ENCODE measurements around the gene ABCB4. TPM values are rescaled to one million over a fixed set of nuclear protein-coding genes. Genes with fewer than 3 reads are reported as not detected.

The ABCB4 gene
- total RNA-seq (2014; rRNA removed; shearing (Covaris generic); ENCODE audit: low replicate concordance): 0.47 and 0.67 TPM in 2 replicates

- Histone ChIP-seq H3K9me2 (replicated peaks; ENCODE audit: insufficient read depth, low read length) (no peaks in the 10 kb centered on the region), H3K4me2 (ENCODE audit: low read depth, low read length, poor library complexity, severe bottlenecking) (peak within 1 kb of the TSS; percentile 35), H4K20me1 (ENCODE audit: insufficient read depth, low read depth, low read length) (no peaks in the 10 kb centered on the region), H3K4me3 (ENCODE audit: low read length) (no peak within 1 kb of the TSS), H3K4me1 (ENCODE audit: low read length) (peaks cover 18% of the 10 kb centered on the region), H3K79me2 (ENCODE audit: low read length) (no peaks in the 10 kb centered on the region), H2AFZ (ENCODE audit: low read length) (no peak within 1 kb of the TSS), H3K9me3 (ENCODE audit: low read length) (no peaks in the 10 kb centered on the region), H3K36me3 (ENCODE audit: insufficient read depth, low read length) (no peaks in the 10 kb centered on the region), H3K27ac (ENCODE audit: low read length) (no peak within 1 kb of the TSS), H3K27me3 (ENCODE audit: low read length) (no peaks in the 10 kb centered on the region; the same call in 1 of the 2 replicates), H3K9ac (ENCODE audit: low read length) (no peak within 1 kb of the TSS)
- no peak for DNase-seq
Observed at GRCh38 chr7:87475359-87476178, at the start of gene ABCB4. Gene ABCB4, minus strand, starts transcription at chr7:87475680. Its CDS starts 215 bp downstream, at chr7:87475465.

- Histone ChIP-seq H3K4me1 (ENCODE audit: low read length) (no peaks in the 10 kb centered on the region), H3K9me3 (ENCODE audit: low read length) (no peaks in the 10 kb centered on the region), H3K27ac (ENCODE audit: low read length) (no peak overlapping the region), H3K4me3 (ENCODE audit: low read length) (no peak overlapping the region), H3K79me2 (ENCODE audit: low read length) (no peaks in the 10 kb centered on the region), H2AFZ (ENCODE audit: low read length) (no peak overlapping the region), H3K36me3 (ENCODE audit: insufficient read depth, low read length) (no peaks in the 10 kb centered on the region), H3K27me3 (ENCODE audit: low read length) (no peaks in the 10 kb centered on the region), H3K4me2 (ENCODE audit: low read depth, low read length, poor library complexity, severe bottlenecking) (no peak overlapping the region), H3K9ac (ENCODE audit: low read length) (no peak overlapping the region), H3K9me2 (replicated peaks; ENCODE audit: insufficient read depth, low read length) (no peaks in the 10 kb centered on the region), H4K20me1 (ENCODE audit: insufficient read depth, low read depth, low read length) (no peaks in the 10 kb centered on the region)
- DNase-seq: no peak
Observed at GRCh38 chr7:87518735-87519134, 43.3 kb upstream of the ABCB4 start.

GRCh38 chr7:87517891-87518290 is 42.4 kb upstream of the ABCB4 start:
- no peak overlapping the region for H3K4me3 ChIP-seq (ENCODE audit: low read length)
- H3K27me3 ChIP-seq (ENCODE audit: low read length): no peaks in the 10 kb centered on the region
- H3K36me3 ChIP-seq (ENCODE audit: insufficient read depth, low read length): no peaks in the 10 kb centered on the region
- H3K4me1 ChIP-seq (ENCODE audit: low read length): no peaks in the 10 kb centered on the region
- no peak overlapping the region for H3K9ac ChIP-seq (ENCODE audit: low read length)
- H3K9me2 ChIP-seq (replicated peaks; ENCODE audit: insufficient read depth, low read length): no peaks in the 10 kb centered on the region
- H4K20me1 ChIP-seq (ENCODE audit: insufficient read depth, low read depth, low read length): no peaks in the 10 kb centered on the region
- H3K79me2 ChIP-seq (ENCODE audit: low read length): no peaks in the 10 kb centered on the region
- DNase-seq: no peak
- H2AFZ ChIP-seq (ENCODE audit: low read length): no peak overlapping the region
- H3K9me3 ChIP-seq (ENCODE audit: low read length): no peaks in the 10 kb centered on the region
- H3K4me2 ChIP-seq (ENCODE audit: low read depth, low read length, poor library complexity, severe bottlenecking): no peak overlapping the region
- no peak overlapping the region for H3K27ac ChIP-seq (ENCODE audit: low read length)

GRCh38 chr7:87517136-87517815 is 41.8 kb upstream of the ABCB4 start:
- no peak overlapping the region for H3K27ac ChIP-seq (ENCODE audit: low read length)

GRCh38 chr7:87513735-87514335 is 38.4 kb upstream of the ABCB4 start:
- no peak overlapping the region for H3K4me3 ChIP-seq (ENCODE audit: low read length)
- H3K36me3 ChIP-seq (ENCODE audit: insufficient read depth, low read length): no peaks in the 10 kb centered on the region
- H3K27ac ChIP-seq (ENCODE audit: low read length): no peak overlapping the region
- H3K79me2 ChIP-seq (ENCODE audit: low read length): no peaks in the 10 kb centered on the region
- no peaks in the 10 kb centered on the region for H3K4me1 ChIP-seq (ENCODE audit: low read length)
- no peaks in the 10 kb centered on the region for H3K27me3 ChIP-seq (ENCODE audit: low read length)
- H3K9ac ChIP-seq (ENCODE audit: low read length): no peak overlapping the region
- no peaks in the 10 kb centered on the region for H3K9me3 ChIP-seq (ENCODE audit: low read length)
- no peak overlapping the region for H2AFZ ChIP-seq (ENCODE audit: low read length)
- no peaks in the 10 kb centered on the region for H3K9me2 ChIP-seq (replicated peaks; ENCODE audit: insufficient read depth, low read length)
- no peak for DNase-seq
- H4K20me1 ChIP-seq (ENCODE audit: insufficient read depth, low read depth, low read length): no peaks in the 10 kb centered on the region
- no peak overlapping the region for H3K4me2 ChIP-seq (ENCODE audit: low read depth, low read length, poor library complexity, severe bottlenecking)

More at GRCh38 chr7:87517136-87517815, 41.8 kb upstream of the ABCB4 start:
- DNase-seq: no peak
- H3K9me2 ChIP-seq (replicated peaks; ENCODE audit: insufficient read depth, low read length): no peaks in the 10 kb centered on the region
- no peak overlapping the region for H2AFZ ChIP-seq (ENCODE audit: low read length)
- H4K20me1 ChIP-seq (ENCODE audit: insufficient read depth, low read depth, low read length): no peaks in the 10 kb centered on the region
- H3K79me2 ChIP-seq (ENCODE audit: low read length): no peaks in the 10 kb centered on the region
- no peak overlapping the region for H3K9ac ChIP-seq (ENCODE audit: low read length)
- H3K4me1 ChIP-seq (ENCODE audit: low read length): no peaks in the 10 kb centered on the region
- H3K4me2 ChIP-seq (ENCODE audit: low read depth, low read length, poor library complexity, severe bottlenecking): no peak overlapping the region
- no peak overlapping the region for H3K4me3 ChIP-seq (ENCODE audit: low read length)
- no peaks in the 10 kb centered on the region for H3K36me3 ChIP-seq (ENCODE audit: insufficient read depth, low read length)
- no peaks in the 10 kb centered on the region for H3K27me3 ChIP-seq (ENCODE audit: low read length)
- no peaks in the 10 kb centered on the region for H3K9me3 ChIP-seq (ENCODE audit: low read length)

GRCh38 chr7:87512906-87513305 is 37.4 kb upstream of the ABCB4 start:
- Histone ChIP-seq H3K9me2 (replicated peaks; ENCODE audit: insufficient read depth, low read length) (no peaks in the 10 kb centered on the region), H3K79me2 (ENCODE audit: low read length) (no peaks in the 10 kb centered on the region), H3K4me2 (ENCODE audit: low read depth, low read length, poor library complexity, severe bottlenecking) (no peak overlapping the region), H4K20me1 (ENCODE audit: insufficient read depth, low read depth, low read length) (no peaks in the 10 kb centered on the region), H2AFZ (ENCODE audit: low read length) (no peak overlapping the region), H3K9me3 (ENCODE audit: low read length) (no peaks in the 10 kb centered on the region), H3K4me1 (ENCODE audit: low read length) (no peaks in the 10 kb centered on the region), H3K9ac (ENCODE audit: low read length) (no peak overlapping the region), H3K27ac (ENCODE audit: low read length) (no peak overlapping the region), H3K4me3 (ENCODE audit: low read length) (no peak overlapping the region), H3K36me3 (ENCODE audit: insufficient read depth, low read length) (no peaks in the 10 kb centered on the region), H3K27me3 (ENCODE audit: low read length) (no peaks in the 10 kb centered on the region)
- no peak for DNase-seq

- no peak overlapping the region for H3K27ac ChIP-seq (ENCODE audit: low read length)
- H3K9me3 ChIP-seq (ENCODE audit: low read length): no peaks in the 10 kb centered on the region
- H3K4me1 ChIP-seq (ENCODE audit: low read length): no peaks in the 10 kb centered on the region
- H3K27me3 ChIP-seq (ENCODE audit: low read length): no peaks in the 10 kb centered on the region
- H3K36me3 ChIP-seq (ENCODE audit: insufficient read depth, low read length): no peaks in the 10 kb centered on the region
- H3K9ac ChIP-seq (ENCODE audit: low read length): no peak overlapping the region
- no peak for DNase-seq
- no peaks in the 10 kb centered on the region for H3K79me2 ChIP-seq (ENCODE audit: low read length)
- H2AFZ ChIP-seq (ENCODE audit: low read length): no peak overlapping the region
- no peaks in the 10 kb centered on the region for H3K9me2 ChIP-seq (replicated peaks; ENCODE audit: insufficient read depth, low read length)
- H3K4me2 ChIP-seq (ENCODE audit: low read depth, low read length, poor library complexity, severe bottlenecking): no peak overlapping the region
- no peak overlapping the region for H3K4me3 ChIP-seq (ENCODE audit: low read length)
- no peaks in the 10 kb centered on the region for H4K20me1 ChIP-seq (ENCODE audit: insufficient read depth, low read depth, low read length)
Observed at GRCh38 chr7:87511510-87511909, 36.0 kb upstream of the ABCB4 start.

- H3K27ac ChIP-seq (ENCODE audit: low read length): no peak overlapping the region
- H3K79me2 ChIP-seq (ENCODE audit: low read length): no peaks in the 10 kb centered on the region
- H3K9me3 ChIP-seq (ENCODE audit: low read length): no peaks in the 10 kb centered on the region
- H3K4me3 ChIP-seq (ENCODE audit: low read length): no peak overlapping the region
- H3K36me3 ChIP-seq (ENCODE audit: insufficient read depth, low read length): no peaks in the 10 kb centered on the region
- no peaks in the 10 kb centered on the region for H4K20me1 ChIP-seq (ENCODE audit: insufficient read depth, low read depth, low read length)
- no peak overlapping the region for H3K4me2 ChIP-seq (ENCODE audit: low read depth, low read length, poor library complexity, severe bottlenecking)
- H3K4me1 ChIP-seq (ENCODE audit: low read length): no peaks in the 10 kb centered on the region
- H3K9me2 ChIP-seq (replicated peaks; ENCODE audit: insufficient read depth, low read length): no peaks in the 10 kb centered on the region
- H3K27me3 ChIP-seq (ENCODE audit: low read length): no peaks in the 10 kb centered on the region
- H3K9ac ChIP-seq (ENCODE audit: low read length): no peak overlapping the region
- no peak overlapping the region for H2AFZ ChIP-seq (ENCODE audit: low read length)
- DNase-seq: no peak
Observed at GRCh38 chr7:87510411-87510875, 35.0 kb upstream of the ABCB4 start.
